GM12878 (cell line): Measurements from ENCODE around the gene TUBB. TPM values are rescaled to one million over a fixed set of nuclear protein-coding genes. Genes with fewer than 3 reads are reported as not detected.

Experiments
- ATF7 ChIP-seq: fragments of 450-650 bp; IDR thresholded peaks from 2 replicates; pipeline ENCODE4 v1.6.1; 2016; ENCODE audit warnings: low read depth, mild to moderate bottlenecking
- BCL11A ChIP-seq: IDR thresholded peaks from 2 replicates; pipeline ENCODE4 v1.6.1; 2011; ENCODE audit warnings: low read depth, low read length
- BMI1 ChIP-seq: fragments of 450-650 bp; IDR thresholded peaks from 2 replicates; pipeline ENCODE4 v1.6.1; 2016; ENCODE audit warnings: mild to moderate bottlenecking, moderate library complexity, borderline replicate concordance
- CHD1 ChIP-seq: IDR thresholded peaks from 2 replicates; pipeline ENCODE4 v1.6.1; 2012; ENCODE audit warnings: low read depth, low read length, improper control_type of control experiment
- FOS ChIP-seq: IDR thresholded peaks from 3 replicates; pipeline ENCODE4 v1.6.1; 2011; ENCODE audit warnings: borderline replicate concordance; ENCODE audit not compliant: insufficient read length; ENCODE audit errors: extremely low read depth
- GATAD2B ChIP-seq: fragments of 450-650 bp; conservative IDR thresholded peaks from 2 replicates; pipeline ENCODE4 v1.6.1; 2017; ENCODE audit warnings: low read depth, mild to moderate bottlenecking, moderate library complexity
- HDGF ChIP-seq: fragments of 450-650 bp; IDR thresholded peaks from 2 replicates; pipeline ENCODE4 v1.6.1; 2016; ENCODE audit warnings: antibody characterized with exemption
- HSF1 ChIP-seq: fragments of 150-350 bp; IDR thresholded peaks from 2 replicates; pipeline ENCODE4 v1.6.1; 2014; ENCODE audit warnings: mild to moderate bottlenecking, low read depth, low read length
- IKZF2 ChIP-seq, 2 experiments: fragments of 450-650 bp; IDR thresholded peaks; 2 replicates each; pipeline ENCODE4 v1.6.1; 2017; ENCODE audit warnings: mild to moderate bottlenecking in 2 of 2, moderate library complexity in 2 of 2
- IRF4 ChIP-seq: IDR thresholded peaks from 2 replicates; pipeline ENCODE4 v1.6.1; 2011; ENCODE audit warnings: low read depth, low read length
- IRF5 ChIP-seq: fragments of 450-650 bp; IDR thresholded peaks from 2 replicates; pipeline ENCODE4 v1.6.1; 2017; ENCODE audit warnings: borderline replicate concordance
- JUND ChIP-seq: IDR thresholded peaks from 2 replicates; pipeline ENCODE4 v1.6.1; 2012; ENCODE audit warnings: low read depth, mild to moderate bottlenecking, low read length, improper control_type of control experiment, moderate library complexity
- KAT2A ChIP-seq: conservative IDR thresholded peaks from 2 replicates; pipeline ENCODE4 v1.6.1; 2011; ENCODE audit warnings: low read depth, low read length; ENCODE audit not compliant: control insufficient read depth
- KLF5 ChIP-seq: fragments of 450-650 bp; IDR thresholded peaks from 2 replicates; pipeline ENCODE4 v1.6.1; 2014; ENCODE audit warnings: mild to moderate bottlenecking; ENCODE audit not compliant: partially characterized antibody
- MEF2A ChIP-seq: IDR thresholded peaks from 2 replicates; pipeline ENCODE4 v1.6.1; 2011; ENCODE audit warnings: low read depth, mild to moderate bottlenecking, low read length, moderate library complexity; ENCODE audit not compliant: insufficient read depth
- MEF2B ChIP-seq: fragments of 450-650 bp; IDR thresholded peaks from 2 replicates; pipeline ENCODE4 v1.6.1; 2018; ENCODE audit warnings: mild to moderate bottlenecking, moderate library complexity; ENCODE audit not compliant: partially characterized antibody, poor library complexity, severe bottlenecking
- MYC ChIP-seq: IDR thresholded peaks from 2 replicates; pipeline ENCODE4 v1.6.1; 2011; ENCODE audit warnings: mild to moderate bottlenecking, low read length, moderate library complexity, inconsistent platforms; ENCODE audit not compliant: insufficient read depth, insufficient replicate concordance, insufficient read length, severe bottlenecking
- NFYB ChIP-seq: IDR thresholded peaks from 2 replicates; pipeline ENCODE4 v1.6.1; 2011; ENCODE audit warnings: low read depth, mild to moderate bottlenecking, low read length, improper control_type of control experiment, moderate library complexity; ENCODE audit not compliant: insufficient read depth
- SIN3A ChIP-seq: IDR thresholded peaks from 2 replicates; pipeline ENCODE4 v1.6.1; 2012; ENCODE audit warnings: low read depth, low read length, improper control_type of control experiment
- SIX5 ChIP-seq: IDR thresholded peaks from 2 replicates; pipeline ENCODE4 v1.6.1; 2011; ENCODE audit warnings: mild to moderate bottlenecking, low read depth, low read length, moderate library complexity; ENCODE audit not compliant: severe bottlenecking
- SMC3 ChIP-seq: IDR thresholded peaks from 2 replicates; pipeline ENCODE4 v1.6.1; 2011; ENCODE audit warnings: low read length, improper control_type of control experiment, borderline replicate concordance
- SP1 ChIP-seq: IDR thresholded peaks from one replicate; pipeline ENCODE4 v1.6.1; 2011; ENCODE audit warnings: low read depth, low read length
- SREBF2 ChIP-seq: IDR thresholded peaks from 2 replicates; pipeline ENCODE4 v1.6.1; 2012; ENCODE audit warnings: mild to moderate bottlenecking, low read length
- TAF1 ChIP-seq: IDR thresholded peaks from 2 replicates; pipeline ENCODE4 v1.6.1; 2011; ENCODE audit warnings: mild to moderate bottlenecking, low read depth, low read length, borderline replicate concordance
- WRNIP1 ChIP-seq: IDR thresholded peaks from 2 replicates; pipeline ENCODE4 v1.6.1; 2011; ENCODE audit warnings: low read depth, low read length, improper control_type of control experiment, borderline replicate concordance
- YY1 ChIP-seq: IDR thresholded peaks from 2 replicates; pipeline ENCODE4 v1.6.1; 2011; ENCODE audit warnings: low read depth, mild to moderate bottlenecking, low read length
- ZNF207 ChIP-seq: fragments of 450-650 bp; IDR thresholded peaks from 2 replicates; pipeline ENCODE4 v1.6.1; 2014; ENCODE audit warnings: antibody characterized with exemption, mild to moderate bottlenecking, borderline replicate concordance
- polyA plus RNA-seq, 11 experiments: library from polyadenylated mRNA; depleted of rRNA in 4 of 11; unstranded in 6 of 11; stranded (reverse) in 5 of 11; fragments of >200 nt; fragmentation: Nextera tagmentation in 4 of 11; fragmentation: Illumina TruSeq in 1 of 11; extraction: Ambion mirVana in 4 of 11; extraction: Trizol in 1 of 11; gene quantifications; 1 replicate in 1 of 11; 2 replicates in 10 of 11; pipeline versions ENCODE4 v1.2.1 to v1.2.3, GENCODE V29; 2011 to 2016; ENCODE audit warnings: inconsistent platforms in 2 of 11, missing spikeins in 2 of 11, low read depth in 1 of 11
- total RNA-seq, 4 experiments: library from RNA; depleted of rRNA in 3 of 4; stranded (reverse); fragments of >200 nt in 3 of 4; fragmentation: Illumina TruSeq in 1 of 4; extraction: Trizol in 1 of 4; gene quantifications; 2 replicates each; pipeline versions ENCODE4 v1.2.1 to v1.2.3, GENCODE V29; 2013 to 2021
- TF ChIP-seq, protein P1 (sequence below): IDR thresholded peaks from 2 replicates; pipeline ENCODE4 v1.6.1; 2012; ENCODE audit warnings: low read length, inconsistent platforms

TUBB gene
- total and polyA plus RNA-seq, 10 of the 15 experiments (the other 5 are each of a cell fraction or from before 2014, with no cell fraction given): 1,039 to 3,052 (median 1,656) TPM

DNA sequence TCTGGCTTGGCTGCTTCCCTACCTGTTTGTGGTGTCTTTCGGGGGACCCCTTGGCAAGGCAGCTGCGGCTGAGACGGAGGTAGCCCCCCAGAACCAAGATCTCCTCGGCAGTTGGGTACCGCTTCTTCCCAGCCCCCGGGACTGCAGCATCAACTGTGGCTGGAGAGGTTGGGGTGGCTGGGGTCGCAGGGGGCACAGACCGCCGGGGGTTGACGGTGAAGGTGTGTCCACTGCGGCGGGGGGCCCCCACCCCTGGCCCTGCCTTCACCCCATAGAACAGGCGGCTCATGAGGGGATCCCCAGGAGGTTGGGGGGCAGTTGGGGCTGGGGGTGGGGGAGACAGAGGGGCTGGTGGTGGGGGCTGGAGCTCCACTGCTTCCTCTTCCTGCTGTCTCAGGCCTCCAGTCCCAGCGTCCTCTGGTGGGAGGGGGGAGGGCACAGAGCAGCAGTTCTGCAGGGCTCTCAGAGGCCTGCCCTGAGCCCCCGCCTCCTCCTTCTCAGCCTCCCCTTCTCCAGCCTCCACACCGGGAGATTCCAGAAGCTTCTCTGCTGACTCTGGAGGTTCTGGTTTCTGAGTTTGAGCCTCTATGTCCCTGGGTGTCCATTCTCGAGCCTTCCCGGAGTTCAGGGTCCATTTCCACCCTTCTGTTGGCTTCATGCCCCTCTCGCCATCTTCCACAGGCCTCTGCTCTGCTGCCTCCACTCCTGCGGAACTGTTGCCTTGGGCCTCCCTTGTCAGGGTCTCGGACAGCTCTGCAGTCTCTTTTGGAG, 35.6 kb upstream of the TUBB start (continued):
- TF ChIP-seq IRF5 (no peak), NFYB (no peak), YY1 (0 out of 2 replicates have a peak, but pooled peaks have one; percentile 7), SIN3A (no peak), TAF1 (no peak; the same call in 1 of the 2 replicates), SREBF2 (no peak), HSF1 (peak; percentile 91), KAT2A (no peak), SIX5 (no peak), ZNF207 (no peak), SMC3 (no peak), MYC (no peak), ATF7 (no peak), KLF5 (no peak), BMI1 (no peak), GATAD2B (no peak), SP1 (no peak), FOS (no peak), CHD1 (no peak), MEF2A (no peak), IRF4 (0 out of 2 replicates have a peak, but pooled peaks have one; percentile 7), WRNIP1 (no peak), JUND (no peak), BCL11A (no peak), MEF2B (no peak), IKZF2 (IDR thresholded peaks at IDR 0.05) (peak in 1 of 2 experiments; percentile 13; a peak in 2 of 4 replicates), HDGF (no peak; the same call in 1 of the 2 replicates)
- TF ChIP-seq, protein P1, sequence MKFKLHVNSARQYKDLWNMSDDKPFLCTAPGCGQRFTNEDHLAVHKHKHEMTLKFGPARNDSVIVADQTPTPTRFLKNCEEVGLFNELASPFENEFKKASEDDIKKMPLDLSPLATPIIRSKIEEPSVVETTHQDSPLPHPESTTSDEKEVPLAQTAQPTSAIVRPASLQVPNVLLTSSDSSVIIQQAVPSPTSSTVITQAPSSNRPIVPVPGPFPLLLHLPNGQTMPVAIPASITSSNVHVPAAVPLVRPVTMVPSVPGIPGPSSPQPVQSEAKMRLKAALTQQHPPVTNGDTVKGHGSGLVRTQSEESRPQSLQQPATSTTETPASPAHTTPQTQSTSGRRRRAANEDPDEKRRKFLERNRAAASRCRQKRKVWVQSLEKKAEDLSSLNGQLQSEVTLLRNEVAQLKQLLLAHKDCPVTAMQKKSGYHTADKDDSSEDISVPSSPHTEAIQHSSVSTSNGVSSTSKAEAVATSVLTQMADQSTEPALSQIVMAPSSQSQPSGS: no peak
